Calu3 (cell line): Measurements from ENCODE around the gene ALKBH3. TPM values are rescaled to one million over a fixed set of nuclear protein-coding genes. Genes with fewer than 3 reads are reported as not detected.
A peak's percentile ranks its signal among the peaks of the same experiment; 100 is the strongest.

ENCODE experiments used
- BruUV-seq: library from RNA; stranded (reverse); fragments of 400-500 nt; replicated peaks from 2 replicates; lab custom pipeline; 2021; lab: Mats Ljungman, UMichigan
- CTCF ChIA-PET: fragments of 300-600 bp; sonication (Branson Sonifier 250); formaldehyde crosslinking; loops from one replicate; lab custom pipeline; 2022; ENCODE audit warnings: antibody characterized with exemption; lab: Charles Lee
- DNase-seq: peaks from one replicate; pipeline ENCODE4 v3.0.0; 2022
- H3K27ac Mint-ChIP-seq: one replicate; pipeline ENCODE4 v1.8.0; 2022; ENCODE audit warnings: mixed read lengths; ENCODE audit not compliant: unreplicated experiment
- H3K27me3 Mint-ChIP-seq: one replicate; pipeline ENCODE4 v1.8.0; 2022; ENCODE audit warnings: mixed read lengths; ENCODE audit not compliant: unreplicated experiment
- H3K36me3 Mint-ChIP-seq: one replicate; pipeline ENCODE4 v1.8.0; 2022; ENCODE audit warnings: mild to moderate bottlenecking, moderate library complexity, mixed read lengths; ENCODE audit not compliant: insufficient read depth, unreplicated experiment
- H3K4me1 Mint-ChIP-seq: one replicate; pipeline ENCODE4 v1.8.0; 2022; ENCODE audit warnings: mild to moderate bottlenecking, low read depth, mixed read lengths; ENCODE audit not compliant: unreplicated experiment
- H3K4me3 Mint-ChIP-seq: one replicate; pipeline ENCODE4 v1.8.0; 2022; ENCODE audit warnings: mild to moderate bottlenecking, low read depth, moderate library complexity, mixed read lengths; ENCODE audit not compliant: unreplicated experiment
- H3K9me3 Mint-ChIP-seq: one replicate; pipeline ENCODE4 v1.8.0; 2022; ENCODE audit warnings: low read depth, mixed read lengths; ENCODE audit not compliant: unreplicated experiment
- CTCF ChIP-seq: fragments of 200-600 bp; IDR thresholded peaks from one replicate; pipeline ENCODE4 v1.8.0; 2022; ENCODE audit warnings: antibody characterized with exemption; ENCODE audit not compliant: unreplicated experiment
- intact Hi-C: fragments of 100-400 bp; cut with micrococcal nuclease; formaldehyde crosslinking; loops from one replicate; pipeline ENCODE4 v1.10.0; 2022; ENCODE audit not compliant: unreplicated experiment
- total RNA-seq: library from RNA; stranded (reverse); gene quantifications from 2 replicates; pipeline ENCODE4 v1.2.3, GENCODE V29; 2022

ALKBH3 gene
- total RNA-seq, 1 experiment from 2014 or later, result 19.1 TPM

GRCh38 chr11:43916621-43917020 is 36.0 kb downstream of the ALKBH3 start:
- no peak for DNase-seq
- no peaks in the 10 kb centered on the region for H3K27me3 Mint-ChIP-seq
- H3K27ac Mint-ChIP-seq, result no peak overlapping the region
- no peak overlapping the region for H3K4me3 Mint-ChIP-seq
- H3K36me3 Mint-ChIP-seq, result peaks cover 5% of the 10 kb centered on the region
- H3K4me1 Mint-ChIP-seq, result peaks cover 16% of the 10 kb centered on the region
- no TSS peak for BruUV-seq
- no peaks in the 10 kb centered on the region for H3K9me3 Mint-ChIP-seq
- CTCF ChIA-PET, result no interaction called here
- no peak for TF ChIP-seq CTCF
- intact Hi-C loops, result no loop called here

GRCh38 chr11:43917851-43918250 is 37.2 kb downstream of the ALKBH3 start:
- no peak for DNase-seq
- Mint-ChIP-seq H3K27ac (no peak overlapping the region), H3K36me3 (peaks cover 5% of the 10 kb centered on the region), H3K27me3 (no peaks in the 10 kb centered on the region), H3K4me3 (no peak overlapping the region), H3K9me3 (no peaks in the 10 kb centered on the region), H3K4me1 (peaks cover 20% of the 10 kb centered on the region)
- no peak for TF ChIP-seq CTCF
- no TSS peak for BruUV-seq
- intact Hi-C loops, result no loop called here
- CTCF ChIA-PET, result interaction anchor here (0.6 kb wide), 1 partner anchor 24 kb away, joined by 3 read pairs; the partner anchor contains the start of gene C11orf96

- Mint-ChIP-seq H3K4me3 (no peak overlapping the region), H3K36me3 (peaks cover 5% of the 10 kb centered on the region), H3K9me3 (no peaks in the 10 kb centered on the region), H3K27me3 (no peaks in the 10 kb centered on the region), H3K27ac (no peak overlapping the region), H3K4me1 (peaks cover 27% of the 10 kb centered on the region)
- intact Hi-C loops, result no loop called here
- no peak for TF ChIP-seq CTCF
- BruUV-seq, result no TSS peak
- CTCF ChIA-PET, result no interaction called here
- DNase-seq, result no peak
Observed at GRCh38 chr11:43918662-43919061, 38.0 kb downstream of the ALKBH3 start.

- Mint-ChIP-seq H3K4me3 (no peak overlapping the region), H3K27me3 (no peaks in the 10 kb centered on the region), H3K27ac (peak overlapping the region; percentile 96), H3K36me3 (peaks cover 5% of the 10 kb centered on the region), H3K4me1 (peaks cover 31% of the 10 kb centered on the region), H3K9me3 (no peaks in the 10 kb centered on the region)
- DNase-seq, result no peak
- CTCF ChIA-PET, result no interaction called here
- TSS peak; percentile 22 for BruUV-seq
- intact Hi-C loops, result no loop called here
- no peak for TF ChIP-seq CTCF
Observed at GRCh38 chr11:43919852-43920597, 39.4 kb downstream of the ALKBH3 start.
